NCI-H510A treated with DMSO at 0.1 percent for 48 hours (cell line): ENCODE results near the gene CFAP299.

ENCODE experiments used
- DNase-seq: peaks from one replicate; lab custom pipeline; 2025; lab: John Stamatoyannopoulos, UW

CFAP299 gene

DNA sequence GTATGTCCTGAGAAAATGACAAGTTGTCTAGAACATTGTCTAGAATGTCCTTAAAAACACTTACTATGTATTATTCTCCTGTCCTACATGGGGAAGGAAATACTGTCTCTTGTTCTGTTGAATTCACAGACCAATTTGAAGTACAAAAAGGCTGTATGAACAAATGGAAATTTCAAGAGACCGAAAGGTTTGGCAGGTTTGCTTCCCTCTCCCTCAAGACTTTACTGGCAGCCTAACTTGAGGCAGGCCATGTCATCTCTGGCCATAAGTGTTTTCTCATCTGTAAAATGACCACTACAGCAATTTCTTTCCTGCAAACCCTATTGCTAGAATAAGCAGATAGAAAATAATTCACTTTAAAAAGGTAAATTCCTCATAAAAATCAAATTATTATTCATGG lies 503.8 kb downstream of the CFAP299 start:
- no peak for DNase-seq

DNA sequence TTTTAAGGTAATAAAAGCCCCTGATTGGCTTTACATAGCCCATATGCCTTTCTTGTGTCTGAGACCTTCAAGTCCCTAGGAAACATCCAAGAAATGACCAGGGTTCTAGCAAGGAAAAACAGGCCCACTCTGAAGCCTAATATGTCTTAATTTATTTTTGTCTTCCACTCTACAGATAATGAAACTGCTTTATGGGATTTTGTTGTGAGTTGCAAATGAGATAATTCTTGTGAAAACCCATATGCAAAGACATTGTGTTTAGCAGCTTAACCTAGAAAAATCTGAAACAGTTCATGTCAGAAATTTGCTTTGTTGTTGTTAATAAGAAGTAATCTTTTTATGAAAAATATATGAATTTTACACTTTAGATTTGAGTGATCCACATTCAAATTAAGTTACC lies 504.3 kb downstream of the CFAP299 start:
- no peak for DNase-seq

DNA sequence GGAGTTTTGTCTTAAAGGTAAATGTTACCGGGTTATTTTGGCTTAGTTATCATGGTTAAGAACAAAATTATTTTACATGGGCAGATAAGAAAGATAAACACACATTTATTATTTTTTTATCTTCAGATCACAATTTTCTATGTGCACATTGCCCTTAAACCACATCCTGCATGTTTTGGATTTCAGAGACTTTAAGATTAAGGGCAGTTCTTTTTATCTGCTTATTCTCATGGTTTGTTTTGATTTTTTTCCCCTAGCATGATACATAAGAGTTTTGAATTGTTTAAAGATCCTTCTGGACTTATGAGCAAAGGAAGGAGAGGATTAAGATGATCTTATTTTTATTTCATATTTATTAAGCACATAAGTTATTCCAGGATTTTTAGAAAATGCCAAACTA lies 504.9 kb downstream of the CFAP299 start:
- no peak for DNase-seq

DNA sequence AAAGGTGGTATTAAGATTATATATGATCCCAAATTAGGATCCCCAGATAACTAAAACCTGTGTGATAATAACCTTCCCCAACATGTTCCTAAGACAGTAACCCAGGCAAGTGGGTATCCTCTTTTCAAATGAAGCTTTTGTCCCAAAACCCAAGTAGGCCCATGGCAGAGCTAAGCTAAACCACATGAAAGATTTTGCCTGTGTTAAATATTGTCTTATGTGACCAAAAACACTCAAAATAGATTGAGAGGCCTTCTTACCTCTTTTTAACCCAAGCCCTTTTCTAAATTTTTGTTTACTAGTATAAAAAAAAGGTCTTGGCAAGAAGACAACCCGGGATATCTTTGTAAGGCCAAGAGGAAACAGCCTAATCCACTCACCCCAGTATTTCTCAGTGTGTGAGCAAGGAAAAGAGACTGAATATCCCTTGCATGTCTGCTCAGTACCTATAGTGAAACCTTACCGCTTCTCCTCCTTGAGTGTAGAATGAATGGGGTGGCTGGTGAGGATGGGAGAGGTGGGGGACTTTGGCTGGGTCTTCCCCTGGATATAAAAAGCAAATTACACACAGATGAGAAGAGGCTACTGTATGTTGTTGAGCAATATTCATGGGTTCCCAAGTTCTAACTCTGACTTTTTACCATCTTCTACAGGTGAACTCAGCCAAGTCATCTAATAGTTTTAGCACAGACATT lies 506.2 kb downstream of the CFAP299 start:
- DNase-seq, result no peak

DNA sequence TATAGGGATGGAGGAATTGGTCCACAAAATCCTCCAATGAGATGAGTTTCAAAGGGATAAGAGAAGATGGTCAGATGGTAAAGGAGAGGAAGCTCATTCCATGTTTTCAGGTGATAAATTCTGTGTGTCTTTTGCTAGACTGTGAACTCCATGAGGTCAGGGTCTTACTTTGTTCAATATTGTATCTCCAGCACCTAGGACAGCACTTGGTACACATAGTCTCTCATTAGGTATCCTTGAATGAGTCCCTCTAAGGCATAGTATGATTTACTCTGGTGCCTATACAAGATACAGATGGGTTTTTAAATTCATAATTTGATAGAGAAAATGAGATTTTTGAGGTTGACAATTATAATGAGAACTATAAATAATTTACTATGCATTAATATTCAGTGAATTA lies 510.7 kb downstream of the CFAP299 start:
- no peak for DNase-seq

DNA sequence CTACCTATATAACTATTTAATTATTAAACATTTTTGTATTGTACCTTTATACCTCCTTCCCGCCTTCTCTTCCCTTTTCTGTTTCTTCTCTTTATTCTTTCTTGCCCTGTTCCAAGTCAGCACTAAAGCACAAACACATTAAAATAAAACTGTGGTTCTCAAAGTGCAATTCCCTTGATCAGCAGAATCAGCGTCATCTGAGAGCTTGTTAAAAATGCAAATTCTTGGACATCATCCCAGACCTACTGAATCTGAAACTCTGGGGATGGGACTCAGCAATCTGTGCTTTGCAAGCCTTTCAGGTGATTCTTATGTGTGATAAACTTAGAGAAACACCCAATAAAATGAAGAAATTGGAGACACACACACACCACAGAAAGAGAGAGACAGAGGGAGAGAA lies 516.5 kb downstream of the CFAP299 start:
- DNase-seq, result no peak

DNA sequence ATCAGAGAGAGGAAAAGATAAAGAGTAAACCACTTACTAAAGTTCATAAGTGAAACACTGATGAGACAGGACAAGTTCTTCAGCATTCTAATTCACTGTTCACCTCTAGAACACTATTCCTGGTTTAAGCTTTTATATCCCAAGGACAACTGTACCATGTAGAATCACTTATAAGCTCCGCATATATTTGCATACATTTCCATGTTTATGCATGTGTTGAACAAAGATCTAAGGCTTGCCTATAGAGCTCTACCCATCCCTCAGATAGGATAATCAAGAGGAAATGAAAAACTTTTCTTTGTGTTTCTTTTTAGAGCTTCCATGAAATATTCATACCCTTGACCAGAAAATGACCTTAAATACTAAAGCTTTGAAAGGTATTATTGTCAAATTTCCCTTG lies 538.0 kb downstream of the CFAP299 start:
- no peak for DNase-seq

DNA sequence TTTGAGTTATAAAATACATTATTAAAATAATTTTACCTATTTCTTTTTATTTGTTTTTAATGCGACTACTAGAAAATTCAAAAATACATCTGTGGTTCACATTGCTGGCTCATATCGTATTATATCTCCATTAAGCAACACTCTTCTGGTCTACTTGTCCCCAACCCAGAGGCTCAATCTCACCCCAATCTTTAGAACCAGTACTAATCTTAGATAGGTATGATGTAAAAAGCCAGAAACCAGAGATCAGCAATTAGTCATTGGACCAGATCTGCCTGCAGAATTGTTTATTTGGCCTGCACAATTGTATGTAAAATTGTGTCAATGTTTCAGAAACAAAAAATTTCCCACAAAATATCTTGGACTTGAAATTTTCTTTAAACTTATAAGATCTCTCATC lies 539.4 kb downstream of the CFAP299 start:
- no peak for DNase-seq

DNA sequence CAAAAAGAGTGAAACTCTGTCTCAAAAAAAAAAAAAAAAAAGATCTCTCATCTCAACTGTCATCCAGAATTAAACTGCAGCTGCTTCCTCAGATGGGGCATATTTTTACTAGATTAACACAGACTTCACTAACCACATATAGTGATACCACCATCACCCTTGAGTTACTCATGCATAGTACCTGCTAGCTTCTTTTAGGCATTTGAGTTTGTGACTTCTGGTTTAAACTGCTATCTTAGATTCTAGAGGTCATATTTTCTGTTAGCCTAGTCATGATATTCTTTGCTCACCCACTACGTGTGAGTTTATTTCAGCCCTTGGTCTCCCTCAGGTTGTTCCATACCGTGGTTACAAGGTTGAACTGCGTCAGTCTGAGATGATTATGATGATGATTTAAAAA lies 540.1 kb downstream of the CFAP299 start:
- no peak for DNase-seq

DNA sequence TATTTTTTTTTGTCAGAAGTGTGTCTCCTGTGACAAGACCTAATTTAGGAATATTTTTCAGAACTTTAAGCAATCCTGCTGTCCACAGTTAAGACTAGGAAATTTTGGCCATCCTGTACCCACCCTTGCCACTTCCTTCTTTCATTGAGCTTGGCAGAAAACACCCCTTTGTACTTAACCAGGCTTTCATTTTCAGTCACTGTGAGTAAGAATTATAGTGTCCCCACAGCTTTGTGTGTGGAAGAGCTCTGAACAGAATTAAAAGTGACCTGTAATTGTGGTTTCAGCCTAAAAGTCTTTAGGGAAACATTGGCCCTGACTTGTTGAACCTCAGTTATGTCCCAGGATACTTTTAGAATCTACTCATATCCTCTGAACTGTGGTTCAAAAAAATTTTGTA lies 541.3 kb downstream of the CFAP299 start:
- DNase-seq, result no peak

DNA sequence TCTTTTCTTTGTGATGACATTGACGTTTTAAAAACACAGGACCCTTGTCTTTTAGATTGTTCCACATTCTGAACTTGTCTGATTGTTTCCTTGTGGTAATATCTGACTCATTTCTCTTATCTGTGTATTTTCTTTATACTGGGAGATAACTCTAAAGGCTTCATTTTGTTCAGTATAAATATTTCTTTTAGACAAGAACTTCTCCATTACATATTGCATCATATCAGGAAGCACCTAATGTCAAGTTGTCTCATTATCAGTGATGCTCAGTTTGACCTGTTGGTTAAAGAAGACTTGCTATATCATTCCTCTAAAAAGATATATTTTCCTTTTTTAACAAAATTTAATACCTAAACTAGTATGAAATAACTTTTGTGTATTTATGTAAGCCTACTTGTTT lies 542.7 kb downstream of the CFAP299 start:
- DNase-seq, result no peak

DNA sequence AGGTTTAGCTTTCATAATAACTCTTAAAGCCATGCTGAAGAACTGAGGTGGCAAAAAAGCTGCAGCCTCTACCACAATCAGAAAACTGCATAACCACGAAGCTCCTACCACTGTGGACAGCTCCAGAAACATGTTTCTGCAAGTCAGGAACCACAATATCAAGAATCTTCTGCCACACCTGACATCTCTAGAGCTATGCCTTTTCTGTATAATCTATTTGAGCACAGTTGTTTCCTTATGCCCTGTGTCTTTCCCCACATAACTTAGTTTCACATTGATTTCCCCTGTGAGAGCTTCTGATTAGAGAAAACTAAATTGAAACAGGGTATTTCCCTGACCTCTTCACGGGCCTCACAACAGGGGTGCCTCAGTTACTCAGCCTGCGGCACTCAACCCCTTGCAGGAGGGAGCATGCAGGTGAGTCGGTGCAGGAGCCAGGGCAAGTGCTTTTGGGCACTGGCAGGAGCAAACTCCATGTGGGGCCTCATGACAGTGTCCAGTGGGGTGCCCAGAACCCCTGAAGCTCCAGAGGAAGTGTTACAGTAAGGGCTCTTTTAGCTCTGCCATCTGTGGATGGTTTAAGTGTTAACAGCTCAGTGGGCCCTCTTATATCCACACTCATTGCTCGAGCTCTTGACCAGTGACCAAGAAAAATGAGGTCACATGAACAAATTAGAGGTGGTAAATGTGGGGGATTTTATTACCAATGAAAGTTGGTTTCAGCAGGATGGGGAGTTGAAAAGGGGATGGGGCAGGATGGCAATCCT lies 562.2 kb downstream of the CFAP299 start:
- no peak for DNase-seq

DNA sequence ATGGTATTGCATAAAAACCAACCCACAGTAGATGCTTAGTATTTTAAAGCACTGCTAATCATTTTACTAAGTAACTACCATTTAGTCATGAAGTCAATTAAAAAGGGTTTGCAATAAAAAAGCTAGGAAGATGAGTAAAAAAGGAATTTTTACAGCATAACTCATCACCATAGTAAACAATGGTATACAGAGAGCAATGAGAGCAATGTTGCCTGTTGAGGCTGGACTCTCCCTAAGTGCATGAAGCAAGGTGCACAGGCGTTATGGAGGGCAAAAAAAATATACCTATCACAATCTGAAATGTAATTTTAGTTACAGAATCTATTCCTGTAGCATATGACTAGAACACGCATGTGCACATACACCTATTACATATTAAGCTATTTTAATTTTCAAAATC lies 565.4 kb downstream of the CFAP299 start:
- no peak for DNase-seq

DNA sequence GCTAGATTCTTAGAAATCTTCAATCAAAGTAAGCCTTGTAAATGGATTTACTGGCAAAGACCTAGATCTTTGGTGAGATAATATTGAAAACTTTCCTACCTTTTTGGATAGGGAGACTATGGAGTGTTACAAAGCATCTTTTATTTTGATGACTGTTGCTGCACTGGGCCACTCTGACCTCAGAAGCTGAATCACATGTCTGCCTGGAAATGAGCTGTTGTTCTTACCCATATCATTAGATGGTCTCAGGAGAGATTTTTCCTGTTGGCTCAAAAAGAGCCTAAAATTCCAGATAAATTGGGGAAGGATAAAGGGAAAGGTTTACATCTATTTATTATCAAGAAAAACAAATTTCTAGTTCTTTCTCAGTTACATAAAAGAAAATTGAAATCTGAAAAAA lies 567.5 kb downstream of the CFAP299 start:
- no peak for DNase-seq

DNA sequence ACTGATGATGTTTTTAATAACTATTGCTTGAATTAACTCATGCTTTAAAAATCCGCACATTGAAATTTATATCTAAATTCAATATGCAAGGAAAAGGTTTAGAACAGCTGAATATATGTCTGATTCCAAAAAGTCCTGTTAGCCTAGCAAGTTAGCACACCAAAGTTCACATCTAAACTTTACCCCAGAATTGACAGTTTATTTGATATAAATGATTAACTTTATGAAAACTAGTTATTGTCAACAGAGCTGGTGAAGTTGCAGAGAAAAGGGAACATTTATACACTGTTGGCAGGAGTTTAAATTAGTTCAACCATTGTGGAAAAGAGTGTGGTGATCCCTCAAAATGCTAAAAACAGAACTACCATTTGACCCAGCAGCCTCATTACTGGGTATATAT lies 574.4 kb downstream of the CFAP299 start:
- no peak for DNase-seq

DNA sequence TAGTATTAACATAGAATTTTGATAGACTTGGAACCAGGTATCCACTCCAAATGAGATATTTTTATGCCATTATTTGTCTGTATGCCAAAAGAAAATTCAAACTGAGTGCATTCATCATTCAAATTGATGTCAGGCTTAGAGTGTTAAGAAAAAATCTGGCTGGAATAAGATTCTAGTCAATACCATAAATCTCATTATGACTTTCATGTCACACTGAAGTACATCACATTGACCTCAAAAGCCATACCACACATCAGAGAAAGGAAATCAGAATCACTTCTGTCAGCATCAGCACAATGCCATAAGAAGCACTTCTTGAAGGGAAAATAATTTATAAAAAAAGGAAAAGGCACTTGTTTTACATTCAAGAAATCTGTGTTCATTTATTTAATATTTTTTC lies 575.9 kb downstream of the CFAP299 start:
- DNase-seq, result no peak

DNA sequence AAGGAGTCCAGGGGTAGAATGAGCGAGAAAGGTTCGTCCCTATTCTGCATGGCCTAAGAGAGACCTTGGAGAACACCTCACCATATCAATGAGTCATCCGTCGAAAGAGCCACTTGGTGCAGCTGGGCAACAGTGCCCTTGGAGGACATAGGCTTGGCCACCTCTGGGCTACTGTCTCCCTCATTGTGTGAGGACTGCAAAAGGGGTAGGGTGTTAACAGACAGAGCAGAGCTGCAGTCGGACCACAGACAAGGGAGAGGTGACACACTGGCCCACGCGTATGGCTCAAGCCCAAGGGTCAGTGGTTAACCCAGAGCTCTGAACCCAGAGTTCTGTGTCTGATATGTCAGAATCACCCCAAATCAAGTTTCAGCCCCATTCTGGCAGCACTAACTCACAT lies 576.8 kb downstream of the CFAP299 start:
- DNase-seq, result no peak

DNA sequence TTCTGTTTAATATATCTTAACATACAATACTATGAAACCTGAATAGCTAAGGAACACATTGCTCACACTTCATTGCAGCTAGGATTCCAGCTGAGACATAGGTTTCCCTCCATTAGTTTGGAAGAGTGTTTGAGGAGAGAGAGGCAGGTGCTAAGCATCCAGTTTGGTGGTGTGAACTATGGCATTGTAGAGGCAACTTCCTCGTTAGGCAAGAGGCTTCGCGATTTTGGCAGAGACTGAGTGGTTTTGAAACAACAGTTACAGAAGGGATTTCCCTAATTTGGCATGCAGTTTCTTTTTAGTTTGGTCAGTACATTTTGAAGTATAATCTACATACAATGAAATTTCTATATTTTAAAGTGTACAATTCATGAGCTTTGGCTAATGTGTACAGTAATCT lies 577.9 kb downstream of the CFAP299 start:
- DNase-seq, result no peak

DNA sequence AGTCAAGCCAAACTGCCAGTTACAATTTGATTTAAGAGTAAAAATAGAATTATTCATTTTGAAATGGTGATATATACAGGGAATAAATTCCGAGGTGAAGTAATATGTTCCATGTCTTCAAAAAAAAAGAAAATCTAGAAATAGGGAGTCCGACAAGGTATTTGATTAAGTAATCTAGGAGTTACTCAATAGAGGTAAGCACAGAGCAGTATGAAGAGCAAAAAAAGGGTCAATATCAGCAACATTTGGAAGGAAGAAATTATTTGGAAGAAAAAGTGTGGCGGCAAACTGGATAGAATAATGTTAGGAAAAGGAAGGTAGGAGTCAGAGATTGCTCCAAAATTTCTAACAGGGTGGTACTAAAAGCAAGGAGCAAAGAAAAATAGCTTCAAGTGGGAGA lies 581.2 kb downstream of the CFAP299 start:
- no peak for DNase-seq

DNA sequence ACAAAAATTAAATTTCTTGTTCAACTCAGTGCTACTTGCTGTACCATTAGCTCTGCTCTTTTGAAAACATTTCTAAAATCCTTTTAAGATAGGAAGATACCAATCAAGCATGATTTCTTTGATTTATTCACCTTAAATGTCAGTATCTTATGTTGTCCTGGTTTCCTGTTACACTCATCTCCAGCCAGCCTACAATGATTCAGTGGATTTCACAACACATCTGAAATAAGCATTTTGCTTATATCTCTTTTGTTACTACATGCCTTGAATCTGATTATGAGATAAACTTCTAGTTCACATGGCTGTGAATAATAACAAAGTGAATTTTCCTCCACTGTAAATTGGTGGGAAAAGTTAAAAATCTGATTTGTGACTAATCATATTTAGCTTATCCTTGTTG lies 582.5 kb downstream of the CFAP299 start:
- no peak for DNase-seq

DNA sequence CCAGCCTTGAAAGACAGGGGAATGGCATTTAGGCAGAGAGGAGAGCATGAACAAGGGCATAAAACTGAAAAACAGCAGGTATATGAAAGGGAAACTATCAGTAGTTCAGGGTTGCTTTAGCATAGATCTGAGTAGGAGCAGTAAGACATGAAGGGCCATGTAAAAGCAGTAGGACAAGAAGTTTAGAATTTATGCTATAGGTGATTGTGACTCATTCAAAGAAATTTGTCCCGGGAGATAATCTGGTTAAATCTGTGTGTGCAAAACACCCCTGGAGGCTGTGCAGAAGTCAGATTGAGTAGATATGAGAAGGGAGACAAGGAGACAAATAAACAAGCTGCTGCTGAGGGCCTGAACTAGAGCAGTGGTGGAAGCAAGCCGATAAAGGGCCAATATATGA lies 585.9 kb downstream of the CFAP299 start:
- DNase-seq, result no peak

DNA sequence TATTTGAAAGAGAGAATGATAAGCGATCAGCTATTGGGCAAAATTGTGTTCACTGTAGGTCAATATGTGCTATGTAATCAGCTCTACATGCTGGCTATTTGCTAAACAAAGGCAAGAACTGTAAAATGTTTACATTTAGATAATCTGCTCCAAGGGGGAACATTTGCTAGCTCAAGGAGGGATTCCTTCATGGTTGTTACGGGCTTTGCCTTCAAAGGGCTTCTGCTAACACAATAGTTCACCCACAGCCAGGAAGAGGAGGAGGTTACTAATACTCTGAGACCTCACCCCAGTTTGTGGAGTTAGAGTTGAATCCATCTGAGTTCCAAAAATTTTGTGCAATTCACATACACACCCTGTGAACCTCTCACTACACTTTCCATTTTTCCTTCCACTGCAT lies 587.4 kb downstream of the CFAP299 start:
- DNase-seq, result no peak

DNA sequence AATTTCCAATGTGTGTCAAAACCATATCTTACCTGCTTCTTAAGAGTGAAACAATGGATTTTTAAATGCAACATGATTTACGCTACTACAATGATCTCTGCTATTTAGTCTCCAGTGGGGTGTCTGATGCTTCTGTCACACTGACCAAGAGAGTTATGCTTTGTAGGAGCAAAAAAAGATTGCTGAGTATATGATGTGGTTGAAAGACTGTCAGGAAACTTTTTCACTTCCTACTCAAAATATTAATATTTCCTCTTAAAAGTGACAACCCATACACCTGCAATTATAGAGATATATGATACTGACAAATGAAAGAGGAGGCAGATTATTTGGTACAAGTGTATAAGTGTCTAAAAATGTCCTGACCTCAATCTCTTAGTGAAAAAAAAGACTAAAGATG lies 589.8 kb downstream of the CFAP299 start:
- no peak for DNase-seq

DNA sequence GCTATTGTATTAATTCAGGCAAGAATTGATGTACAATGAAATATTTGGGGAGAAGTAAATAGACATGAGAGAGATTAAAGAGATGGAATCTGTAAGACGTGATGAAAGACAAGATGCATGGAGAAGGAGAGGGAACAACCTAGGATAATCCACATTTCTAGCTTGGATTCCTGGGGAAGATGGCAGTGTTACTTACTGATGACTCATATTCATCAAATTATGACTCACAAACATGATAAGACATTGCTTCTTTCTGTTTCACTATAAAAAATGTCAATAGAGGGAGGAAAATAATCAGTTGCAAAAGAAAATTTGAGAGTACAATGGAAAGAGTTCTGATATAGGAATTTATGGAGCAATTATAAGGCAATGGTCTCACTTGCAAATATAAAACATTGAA lies 590.9 kb downstream of the CFAP299 start:
- DNase-seq, result no peak
